ENCODE measurements around the gene PRKCE. TPM values are rescaled to one million over a fixed set of nuclear protein-coding genes. Genes with fewer than 3 reads are reported as not detected.
"Not testable (repeated sequence)": the region's sequence is repeated elsewhere in the genome, so short reads cannot be mapped to it uniquely, and the experiment has no call there.

Gene PRKCE
- total RNA-seq, 2 donors from 2014 or later: 6.3 to 30.1 TPM

GRCh38 chr2:45844796-45845457, 193.5 kb downstream of the PRKCE start:
- H3K9me3 Mint-ChIP-seq: no peaks in the 10 kb centered on the region
- peaks cover 0 to 2% of the 10 kb centered on the region in 2 donors for H3K27me3 Mint-ChIP-seq
- H3K4me1 Mint-ChIP-seq (ENCODE audit: low read depth in 2 of 2): peaks cover 23 to 28% of the 10 kb centered on the region in 2 donors
- H3K4me3 Mint-ChIP-seq: peak overlapping the region; percentile 30
- H3K36me3 Mint-ChIP-seq: no peaks in the 10 kb centered on the region
- no peak overlapping the region for H3K27ac Mint-ChIP-seq
- ATAC-seq (peak in 1 of 2 donors; percentile 71), DNase-seq (ENCODE audit: low spot score) (no peak)

GRCh38 chr2:45845566-45845965, 194.1 kb downstream of the PRKCE start:
- Mint-ChIP-seq H3K36me3 (no peaks in the 10 kb centered on the region), H3K27ac (no peak overlapping the region), H3K9me3 (no peaks in the 10 kb centered on the region), H3K27me3 (peaks cover 0 to 2% of the 10 kb centered on the region in 2 donors), H3K4me3 (no peak overlapping the region), H3K4me1 (ENCODE audit: low read depth in 2 of 2) (peaks cover 23 to 30% of the 10 kb centered on the region in 2 donors)
- DNase-seq (ENCODE audit: low spot score) (no peak), ATAC-seq (no peak)

GRCh38 chr2:45849491-45850283, 198.2 kb downstream of the PRKCE start:
- Mint-ChIP-seq H3K27me3 (no peaks in the 10 kb centered on the region), H3K4me3 (peak overlapping the region; percentile 28), H3K27ac (no peak overlapping the region), H3K4me1 (ENCODE audit: low read depth in 2 of 2) (peaks cover 8 to 15% of the 10 kb centered on the region in 2 donors), H3K9me3 (no peaks in the 10 kb centered on the region), H3K36me3 (peaks cover 4% of the 10 kb centered on the region)
- no peak for DNase-seq (ENCODE audit: low spot score)
- peak in 1 of 2 donors; percentile 70 for ATAC-seq

- Mint-ChIP-seq H3K4me3 (no peak overlapping the region), H3K4me1 (ENCODE audit: low read depth in 2 of 2) (peaks cover 5 to 10% of the 10 kb centered on the region in 2 donors), H3K27me3 (no peaks in the 10 kb centered on the region), H3K9me3 (no peaks in the 10 kb centered on the region), H3K36me3 (peaks cover 4% of the 10 kb centered on the region), H3K27ac (no peak overlapping the region)
- ATAC-seq (no peak), DNase-seq (ENCODE audit: low spot score) (no peak)
Measured at GRCh38 chr2:45850558-45850957, 199.1 kb downstream of the PRKCE start.

GRCh38 chr2:45851111-45851510, 199.6 kb downstream of the PRKCE start:
- Mint-ChIP-seq H3K27ac (no peak overlapping the region), H3K27me3 (no peaks in the 10 kb centered on the region), H3K4me3 (no peak overlapping the region), H3K4me1 (ENCODE audit: low read depth in 2 of 2) (peaks cover 3 to 10% of the 10 kb centered on the region in 2 donors), H3K36me3 (peaks cover 4% of the 10 kb centered on the region), H3K9me3 (no peaks in the 10 kb centered on the region)
- ATAC-seq: no peak
- no peak for DNase-seq (ENCODE audit: low spot score)

GRCh38 chr2:45851576-45852304, 200.3 kb downstream of the PRKCE start:
- DNase-seq (ENCODE audit: low spot score): no peak
- H3K4me1 Mint-ChIP-seq (ENCODE audit: low read depth in 2 of 2): peaks cover 2 to 14% of the 10 kb centered on the region in 2 donors
- H3K9me3 Mint-ChIP-seq: no peaks in the 10 kb centered on the region
- no peak overlapping the region for H3K27ac Mint-ChIP-seq
- no peak for ATAC-seq
- H3K36me3 Mint-ChIP-seq: peaks cover 4% of the 10 kb centered on the region
- H3K27me3 Mint-ChIP-seq: no peaks in the 10 kb centered on the region
- H3K4me3 Mint-ChIP-seq: no peak overlapping the region

- peaks cover 4% of the 10 kb centered on the region for H3K36me3 Mint-ChIP-seq
- no peaks in the 10 kb centered on the region for H3K9me3 Mint-ChIP-seq
- H3K27ac Mint-ChIP-seq: no peak overlapping the region
- H3K27me3 Mint-ChIP-seq: no peaks in the 10 kb centered on the region
- H3K4me1 Mint-ChIP-seq (ENCODE audit: low read depth in 2 of 2): peaks cover 2 to 16% of the 10 kb centered on the region in 2 donors
- H3K4me3 Mint-ChIP-seq: no peak overlapping the region
- no peak for DNase-seq (ENCODE audit: low spot score)
- no peak for ATAC-seq
Measured at GRCh38 chr2:45852450-45853150, 201.1 kb downstream of the PRKCE start.

- Mint-ChIP-seq H3K4me1 (ENCODE audit: low read depth in 2 of 2) (peaks cover 12 to 27% of the 10 kb centered on the region in 2 donors), H3K9me3 (no peaks in the 10 kb centered on the region), H3K27ac (no peak overlapping the region), H3K36me3 (peaks cover 4% of the 10 kb centered on the region), H3K4me3 (no peak overlapping the region), H3K27me3 (peaks cover 0 to 3% of the 10 kb centered on the region in 2 donors)
- ATAC-seq: no peak
- no peak for DNase-seq (ENCODE audit: low spot score)
Measured at GRCh38 chr2:45855374-45855773, 203.9 kb downstream of the PRKCE start.

GRCh38 chr2:45856391-45857274, 205.2 kb downstream of the PRKCE start:
- DNase-seq (ENCODE audit: low spot score): no peak
- H3K27ac Mint-ChIP-seq: no peak overlapping the region
- no peaks in the 10 kb centered on the region for H3K36me3 Mint-ChIP-seq
- peaks cover 20 to 25% of the 10 kb centered on the region in 2 donors for H3K4me1 Mint-ChIP-seq (ENCODE audit: low read depth in 2 of 2)
- no peaks in the 10 kb centered on the region for H3K9me3 Mint-ChIP-seq
- peaks cover 0 to 3% of the 10 kb centered on the region in 2 donors for H3K27me3 Mint-ChIP-seq
- no peak for ATAC-seq
- H3K4me3 Mint-ChIP-seq: no peak overlapping the region

- no peak for DNase-seq (ENCODE audit: low spot score)
Measured at GRCh38 chr2:45857275-45857609, 205.8 kb downstream of the PRKCE start.

GRCh38 chr2:45857867-45858520, 206.5 kb downstream of the PRKCE start:
- ATAC-seq (no peak), DNase-seq (ENCODE audit: low spot score) (no peak)
- Mint-ChIP-seq H3K36me3 (no peaks in the 10 kb centered on the region), H3K27me3 (peaks cover 0 to 3% of the 10 kb centered on the region in 2 donors), H3K27ac (no peak overlapping the region), H3K9me3 (no peaks in the 10 kb centered on the region), H3K4me1 (ENCODE audit: low read depth in 2 of 2) (peaks cover 28 to 35% of the 10 kb centered on the region in 2 donors), H3K4me3 (no peak overlapping the region)

More at GRCh38 chr2:45857275-45857609, 205.8 kb downstream of the PRKCE start:
- H3K4me3 Mint-ChIP-seq: no peak overlapping the region
- peaks cover 23 to 28% of the 10 kb centered on the region in 2 donors for H3K4me1 Mint-ChIP-seq (ENCODE audit: low read depth in 2 of 2)
- no peak overlapping the region for H3K27ac Mint-ChIP-seq
- no peaks in the 10 kb centered on the region for H3K36me3 Mint-ChIP-seq
- peaks cover 0 to 3% of the 10 kb centered on the region in 2 donors for H3K27me3 Mint-ChIP-seq
- H3K9me3 Mint-ChIP-seq: no peaks in the 10 kb centered on the region
- ATAC-seq: no peak

- not testable (repeated sequence) for H3K36me3 Mint-ChIP-seq; H3K27ac Mint-ChIP-seq; H3K4me3 Mint-ChIP-seq; H3K9me3 Mint-ChIP-seq; ATAC-seq; H3K27me3 Mint-ChIP-seq; DNase-seq (ENCODE audit: low spot score)
- H3K4me1 Mint-ChIP-seq (ENCODE audit: low read depth in 2 of 2): peaks cover 34 to 42% of the 10 kb centered on the region in 2 donors
Measured at GRCh38 chr2:45858872-45859271, 207.4 kb downstream of the PRKCE start.
